Stimulated activated CD4-positive, alpha-beta T cell treated with anti-CD3 and anti-CD28 coated beads, Interleukin-2, amount 100 ng/mL, for 24 hours (primary cell): Measurements from ENCODE around the gene COL4A6.

Experiments used
- DNase-seq, 2 donors: peaks; one replicate each; pipeline ENCODE4 v3.0.0-alpha.2; 2020

The COL4A6 gene

DNA sequence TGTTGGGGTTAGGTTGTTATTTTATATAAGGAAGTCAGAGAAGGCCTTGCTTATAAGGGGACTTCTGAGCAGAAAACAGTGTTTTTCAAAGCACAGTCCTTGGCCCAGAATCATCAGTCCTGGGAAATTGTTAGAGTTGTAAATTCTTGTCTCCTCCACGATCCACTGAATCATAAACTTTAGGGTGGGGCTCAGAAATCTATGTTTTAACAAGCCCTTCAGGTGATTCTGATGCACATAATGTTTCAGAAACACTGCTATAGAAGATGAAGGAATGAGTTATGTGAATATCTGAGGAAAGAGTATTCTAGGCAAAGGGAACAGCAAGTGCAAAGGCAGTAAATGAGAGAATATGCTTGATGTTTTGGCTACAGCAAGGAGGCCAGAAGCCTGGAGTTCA is 121.8 kb downstream of the COL4A6 start:
- DNase-seq: no peak

DNA sequence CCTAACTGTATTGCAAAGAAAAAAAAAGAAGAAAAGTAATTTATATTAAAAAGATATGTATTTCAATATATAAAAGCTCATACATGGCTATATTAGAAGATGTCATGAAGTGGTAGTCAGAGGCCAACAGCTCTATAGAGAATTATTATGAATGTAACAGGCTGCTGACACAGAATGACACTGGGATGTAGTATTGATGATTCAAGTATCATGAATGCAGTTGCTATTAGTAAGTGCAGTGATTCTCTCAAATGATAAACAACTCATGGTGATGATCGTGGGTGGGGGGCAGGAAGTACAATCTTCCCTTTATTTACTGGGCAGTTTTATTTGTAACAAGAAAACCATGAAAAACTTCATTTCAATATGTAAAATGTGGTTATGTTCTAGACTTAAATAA is 124.6 kb downstream of the COL4A6 start:
- DNase-seq: no peak

DNA sequence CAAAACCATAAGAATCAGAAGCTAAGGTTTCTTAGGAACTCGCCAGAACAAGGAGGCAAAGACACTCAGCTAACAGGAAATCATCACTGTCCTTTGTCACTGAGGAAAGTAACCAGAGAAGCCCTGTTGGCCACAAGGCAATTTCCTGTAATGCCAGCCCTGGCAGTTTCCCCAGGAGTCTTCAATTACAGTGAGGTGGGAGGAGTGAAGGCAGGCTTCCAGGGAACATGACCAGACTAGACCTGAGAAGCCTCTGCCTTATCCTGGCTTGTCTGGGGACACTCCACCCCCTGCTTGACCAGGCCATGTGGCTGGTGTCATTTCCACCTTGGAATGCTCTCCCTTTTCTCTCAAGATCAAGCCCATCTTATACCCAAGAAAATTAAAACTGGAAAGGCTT is 125.3 kb downstream of the COL4A6 start:
- DNase-seq: no peak

DNA sequence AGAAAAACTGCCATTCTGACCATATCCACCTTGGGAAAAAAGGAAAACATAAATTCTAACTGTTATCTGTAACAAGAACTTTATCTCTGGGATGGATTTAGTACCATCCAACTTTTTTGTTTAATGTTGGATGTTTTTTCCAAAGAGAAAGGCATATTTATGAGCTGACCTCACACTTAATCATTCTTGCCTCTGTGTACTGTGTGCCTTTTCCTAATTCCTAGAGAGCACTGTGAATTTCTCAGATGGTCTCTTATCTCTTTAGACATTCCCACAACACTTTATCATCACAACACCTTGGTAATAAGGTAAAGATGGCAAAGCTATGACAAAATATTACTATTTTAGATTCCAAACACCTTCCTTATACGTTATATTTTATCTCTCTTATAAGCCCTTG is 126.2 kb downstream of the COL4A6 start:
- no peak for DNase-seq

DNA sequence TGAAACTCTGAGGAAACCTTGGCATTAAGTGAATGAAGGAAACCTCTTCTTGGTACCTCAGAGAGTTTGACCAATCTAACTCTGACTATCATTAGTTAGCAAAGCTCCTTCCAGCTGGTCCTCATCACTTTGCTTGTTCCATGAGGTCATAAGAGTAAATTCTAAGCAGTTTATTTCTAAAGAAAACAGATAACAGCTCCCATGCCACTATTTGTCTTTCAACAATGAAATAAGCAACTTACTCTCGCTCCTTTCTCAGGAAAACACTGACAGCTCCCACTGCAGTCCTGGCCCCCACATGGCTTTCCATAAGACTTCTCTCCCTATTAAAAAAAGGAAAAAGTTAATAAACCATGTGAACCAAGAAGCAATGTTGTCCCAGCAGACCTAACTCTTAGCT is 127.7 kb downstream of the COL4A6 start:
- no peak for DNase-seq

DNA sequence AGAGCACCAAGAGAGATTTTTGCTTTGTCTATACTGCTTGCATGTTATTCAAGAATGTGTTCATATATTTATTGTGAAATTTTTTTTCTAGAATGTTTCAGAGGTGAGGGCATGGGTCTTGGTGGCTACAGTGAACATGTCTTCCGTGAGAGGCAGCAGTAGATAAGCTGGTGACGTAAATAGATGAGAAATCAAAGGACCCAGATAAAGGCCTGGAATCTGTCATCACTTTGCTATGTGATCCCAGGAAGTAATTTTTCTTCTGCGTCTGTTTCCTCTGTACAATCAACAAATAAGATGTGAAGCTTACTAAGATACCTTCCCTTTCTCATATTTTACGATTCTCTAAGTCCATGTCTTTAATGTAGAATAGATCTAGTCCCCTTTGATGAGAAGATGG is 129.1 kb downstream of the COL4A6 start:
- DNase-seq: no peak

DNA sequence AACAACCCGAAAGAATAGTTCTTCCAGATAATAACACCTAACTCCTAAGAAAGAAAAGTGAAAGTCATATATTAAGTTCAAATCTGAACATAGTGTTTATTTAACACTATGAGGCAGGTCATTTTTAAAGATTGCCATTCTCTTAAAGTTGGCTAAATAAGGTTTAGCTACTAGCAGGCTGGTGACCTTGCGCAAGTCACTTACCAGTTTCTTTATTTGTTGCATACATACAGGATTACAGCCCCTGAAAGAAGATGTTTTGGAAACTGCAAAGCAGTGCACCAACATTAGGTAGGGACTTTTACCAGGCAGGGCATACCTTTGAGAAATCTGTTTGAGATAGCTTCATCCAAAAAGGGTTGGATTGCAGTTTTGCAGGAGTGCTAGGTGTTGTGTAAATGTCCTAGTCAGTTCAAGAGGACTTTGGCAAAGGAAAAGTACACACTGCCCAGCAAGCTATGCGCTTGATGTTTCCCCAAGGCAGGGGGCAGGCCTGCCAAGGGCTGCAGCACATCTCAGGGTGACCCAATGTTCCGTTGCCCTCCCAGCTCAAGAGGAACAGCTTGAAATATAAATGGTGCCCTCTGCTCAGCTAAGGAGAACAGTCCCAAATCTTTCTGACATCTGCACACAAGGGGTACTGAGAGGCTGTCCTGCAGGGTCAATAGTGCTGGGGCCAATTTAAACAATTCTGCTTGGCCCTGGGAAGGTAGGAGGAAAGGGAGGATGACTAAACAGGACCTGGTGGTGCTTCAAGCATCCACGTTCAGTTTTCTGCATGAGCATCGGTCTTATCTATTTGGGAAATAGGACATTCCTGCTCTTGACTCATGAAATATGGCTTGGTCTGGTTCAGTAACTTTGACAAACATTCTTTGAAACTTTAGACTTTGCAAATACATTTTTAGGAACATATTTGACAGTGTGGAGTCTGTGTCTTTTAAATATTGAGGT is 130.8 kb downstream of the COL4A6 start:
- DNase-seq: no peak

DNA sequence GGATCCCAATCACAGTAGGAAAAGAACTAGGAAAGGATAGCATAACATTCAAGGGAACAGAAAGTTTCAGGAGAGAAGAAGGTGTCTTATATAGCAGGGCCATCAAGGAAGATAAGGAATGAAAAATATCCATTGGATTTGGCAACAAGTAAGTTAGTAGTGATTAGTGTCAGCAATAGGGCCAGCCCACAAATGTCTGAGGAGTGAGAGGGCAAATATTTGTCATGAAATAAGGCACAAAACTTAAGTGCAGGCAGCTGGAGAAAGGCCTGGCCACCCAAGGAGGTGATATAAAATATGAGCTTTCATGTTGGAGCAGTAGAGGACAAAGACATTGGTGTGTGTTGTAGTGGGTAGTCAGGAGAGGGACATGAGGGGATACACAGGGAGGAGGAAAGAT is 132.1 kb downstream of the COL4A6 start:
- DNase-seq: no peak

DNA sequence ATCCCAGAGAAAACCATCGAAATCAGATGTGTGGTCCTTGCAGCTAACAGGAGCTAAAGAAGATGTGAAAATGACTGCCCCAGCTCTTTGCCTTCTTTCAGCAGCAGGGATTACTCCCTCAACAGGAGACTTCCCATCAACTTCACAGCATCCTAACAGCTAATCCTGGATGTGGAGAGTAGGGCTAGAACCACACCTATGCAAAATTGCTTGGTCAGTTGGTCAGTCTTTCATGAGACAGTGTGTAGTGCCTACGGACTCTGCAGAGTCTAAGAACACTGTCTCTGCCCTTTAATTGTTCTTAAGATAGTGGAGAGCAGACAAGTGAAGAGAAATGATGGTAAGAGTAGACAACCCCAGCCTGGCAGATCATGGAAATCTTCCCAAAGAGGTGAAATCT is 133.5 kb downstream of the COL4A6 start:
- DNase-seq: no peak

DNA sequence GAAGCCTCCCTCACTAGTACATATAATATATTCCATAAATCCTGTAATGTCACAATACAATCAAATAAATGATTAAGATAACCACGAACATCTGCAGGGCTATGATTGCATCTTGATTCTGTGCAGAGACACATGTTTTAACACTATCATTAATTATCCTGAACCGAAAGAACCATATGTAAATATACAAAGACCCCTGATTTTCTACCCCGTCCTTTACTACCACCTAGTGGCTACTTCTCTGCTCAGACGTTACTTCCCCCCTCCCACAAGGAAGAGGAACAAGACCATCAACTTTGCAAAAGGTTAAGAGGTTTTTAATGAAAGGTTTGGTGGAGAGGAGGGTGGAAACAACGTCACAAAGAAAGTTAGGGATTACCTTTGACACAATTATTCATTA is 134.0 kb downstream of the COL4A6 start:
- no peak for DNase-seq

DNA sequence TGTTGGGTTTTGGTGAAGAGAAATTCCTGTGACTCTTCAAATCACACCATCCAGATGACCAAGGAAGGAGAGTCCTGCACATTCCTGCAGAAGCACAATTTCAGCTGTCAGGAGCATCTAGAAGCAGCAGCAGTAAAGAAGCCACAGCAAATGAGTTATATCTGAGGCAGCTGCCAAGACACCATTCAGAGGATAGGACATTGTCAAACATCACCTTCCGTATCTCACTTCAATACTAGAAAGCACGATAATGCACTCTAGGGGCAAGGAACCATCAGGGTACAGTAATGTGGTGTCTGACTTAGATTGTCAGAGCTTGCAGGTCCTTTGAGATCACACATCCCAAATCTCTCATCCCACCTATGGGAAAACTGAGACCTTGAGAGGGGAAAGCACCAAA is 134.5 kb downstream of the COL4A6 start:
- no peak for DNase-seq

DNA sequence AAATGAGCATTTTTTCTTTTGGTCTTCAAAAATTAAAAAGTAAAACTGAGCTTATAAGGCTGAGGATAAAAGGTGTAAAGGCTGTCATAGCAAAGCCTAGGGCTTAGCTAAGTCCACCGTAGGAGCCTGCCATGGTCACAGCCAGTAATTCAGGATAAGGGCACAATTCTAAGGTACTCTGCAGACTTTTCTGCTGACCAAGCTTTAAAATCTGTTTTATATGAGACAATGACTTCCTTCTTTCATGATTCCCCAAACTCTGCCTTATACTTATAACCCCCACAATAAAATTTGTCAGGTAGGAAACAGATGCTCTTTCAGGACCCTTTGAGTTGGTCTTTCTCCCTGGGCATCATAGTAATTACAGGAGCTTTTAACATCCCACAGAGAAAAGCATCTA is 138.5 kb downstream of the COL4A6 start:
- no peak for DNase-seq

DNA sequence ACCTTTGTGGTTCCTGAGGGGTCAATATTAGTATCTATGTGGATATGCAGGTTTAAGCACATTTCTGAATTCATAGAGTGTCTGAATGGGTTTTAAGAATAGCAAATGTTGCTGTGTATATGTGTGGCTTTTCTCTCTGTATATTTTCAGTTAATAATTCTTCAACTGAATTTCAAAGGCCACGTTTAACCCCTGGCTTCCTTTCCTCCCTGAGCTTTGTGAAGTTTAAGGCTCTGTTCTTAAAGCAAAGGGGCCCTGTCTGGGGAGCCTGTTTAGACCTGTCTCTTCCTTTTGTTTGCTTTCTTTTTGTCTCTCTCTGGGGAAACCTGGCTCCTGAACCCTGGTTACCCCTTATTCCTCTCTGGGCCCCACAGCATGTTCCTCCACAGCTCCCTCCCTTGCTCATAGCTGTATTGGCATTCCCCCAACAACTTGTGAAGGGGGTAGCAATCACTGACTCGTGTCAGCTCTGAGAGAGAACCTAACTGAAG is 139.1 kb downstream of the COL4A6 start:
- DNase-seq: no peak

DNA sequence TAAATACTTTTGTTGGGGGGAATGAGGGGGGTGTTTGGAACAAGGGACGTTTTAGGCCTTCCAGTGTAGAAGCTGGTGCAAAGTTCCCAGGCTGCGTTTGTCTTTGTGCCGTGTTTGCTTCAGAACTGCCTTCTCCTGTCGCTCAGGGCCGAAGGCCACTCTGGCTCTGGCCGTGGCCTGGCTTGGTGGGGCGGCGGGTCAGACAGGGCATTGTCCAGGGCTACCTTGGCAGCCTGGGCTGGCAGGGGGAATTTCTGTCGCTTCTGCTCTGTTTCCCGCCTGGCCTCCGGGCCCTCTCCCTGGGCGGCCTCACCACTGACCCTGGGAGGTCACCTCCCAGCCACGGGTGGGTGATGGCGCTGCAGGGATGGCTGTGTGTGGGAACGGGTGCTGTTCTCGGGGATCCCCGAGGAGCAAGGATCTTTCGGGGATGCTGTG is 140.0 kb downstream of the COL4A6 start:
- no peak for DNase-seq

DNA sequence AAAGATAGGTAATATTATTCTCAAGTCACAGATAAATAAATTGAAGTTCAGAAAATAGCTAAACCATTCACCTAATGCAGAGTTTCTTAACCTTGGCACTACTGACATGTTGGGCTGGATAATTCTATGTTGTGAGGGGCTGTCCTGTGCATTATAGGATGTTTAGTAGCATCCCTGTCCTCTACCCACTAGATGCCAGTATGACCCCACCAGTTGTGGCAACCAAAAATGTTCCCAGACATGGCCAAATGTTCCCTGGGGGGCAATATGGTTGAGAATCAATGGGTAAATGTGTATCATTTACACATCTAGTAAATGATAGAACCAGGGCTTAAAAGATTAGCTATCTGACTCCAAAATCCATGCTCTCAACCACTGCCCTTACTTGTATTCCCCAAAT is 140.9 kb downstream of the COL4A6 start:
- DNase-seq: no peak

DNA sequence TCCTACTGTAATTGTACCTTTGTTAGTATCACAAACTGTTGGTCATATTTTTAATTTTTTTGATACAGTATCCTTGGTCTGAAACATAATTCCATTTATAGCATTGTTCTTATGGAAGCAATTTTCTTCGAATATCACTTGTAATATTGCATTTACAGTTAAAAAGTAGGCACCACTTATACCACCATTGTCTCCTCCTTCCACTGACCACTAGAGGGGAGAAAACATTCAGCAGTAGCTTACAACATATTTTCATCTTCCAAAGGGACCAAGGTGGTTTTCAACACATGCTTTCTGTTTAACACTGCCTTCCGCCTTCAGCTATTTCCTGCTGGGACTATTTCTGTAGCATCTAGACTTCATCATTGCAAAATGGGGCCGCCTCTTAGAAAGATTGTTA is 146.2 kb downstream of the COL4A6 start:
- no peak for DNase-seq

DNA sequence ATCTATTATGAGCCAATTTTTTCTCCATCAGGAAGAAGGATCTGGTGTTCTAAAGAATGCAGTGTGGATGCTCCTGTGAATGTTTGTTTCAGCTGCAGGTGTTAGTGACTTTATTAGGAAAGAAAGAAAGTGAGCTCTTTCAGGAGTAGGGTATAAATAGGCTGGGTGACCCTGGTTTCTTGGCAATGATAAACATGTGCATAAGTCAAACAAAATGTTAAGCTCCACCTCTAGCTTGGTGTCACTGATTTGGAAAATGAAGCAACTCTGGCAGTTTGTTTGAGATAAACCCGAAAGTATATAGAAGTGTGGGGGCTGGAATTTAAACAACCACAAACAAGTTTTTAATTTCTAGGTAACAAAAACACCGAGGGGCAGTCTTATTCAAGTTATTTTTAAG is 152.3 kb downstream of the COL4A6 start:
- DNase-seq: no peak

DNA sequence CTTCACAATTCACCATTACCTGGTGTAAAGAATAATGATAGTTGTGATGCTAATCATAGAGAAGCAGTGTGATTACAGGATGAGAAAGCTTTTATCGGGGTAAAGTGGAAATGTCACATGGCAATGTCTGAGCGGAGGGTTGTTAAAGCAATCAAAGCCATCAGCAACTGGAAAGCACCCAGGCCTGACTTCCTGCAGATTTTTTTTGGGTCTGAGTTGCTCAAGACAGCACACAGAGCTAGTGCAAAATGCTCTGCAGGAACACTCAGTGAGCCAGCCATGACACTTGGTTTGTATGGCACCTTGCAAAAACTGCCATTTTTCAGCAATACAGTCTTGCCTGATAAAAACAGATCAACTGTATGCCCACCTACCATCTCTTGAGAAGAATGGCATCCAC is 152.9 kb downstream of the COL4A6 start:
- no peak for DNase-seq

DNA sequence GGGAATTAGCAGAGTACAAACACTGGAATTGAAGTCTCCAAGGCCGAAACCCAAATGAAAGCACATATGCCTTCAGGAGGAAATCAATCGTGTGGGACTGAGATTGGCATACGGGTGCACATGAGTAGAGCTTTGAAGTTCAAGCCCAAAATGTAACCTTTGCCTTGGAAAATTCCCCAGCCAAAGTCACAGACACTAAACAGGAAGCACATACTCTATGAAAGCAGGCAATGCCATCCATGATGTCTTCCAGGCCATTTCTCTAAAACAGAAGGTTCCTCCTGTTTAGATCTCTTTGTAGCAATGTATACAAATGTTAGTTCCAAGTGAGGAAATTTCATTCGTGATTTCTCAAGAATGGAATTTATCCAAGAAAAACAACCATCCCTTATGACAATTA is 162.5 kb downstream of the COL4A6 start:
- DNase-seq: no peak

DNA sequence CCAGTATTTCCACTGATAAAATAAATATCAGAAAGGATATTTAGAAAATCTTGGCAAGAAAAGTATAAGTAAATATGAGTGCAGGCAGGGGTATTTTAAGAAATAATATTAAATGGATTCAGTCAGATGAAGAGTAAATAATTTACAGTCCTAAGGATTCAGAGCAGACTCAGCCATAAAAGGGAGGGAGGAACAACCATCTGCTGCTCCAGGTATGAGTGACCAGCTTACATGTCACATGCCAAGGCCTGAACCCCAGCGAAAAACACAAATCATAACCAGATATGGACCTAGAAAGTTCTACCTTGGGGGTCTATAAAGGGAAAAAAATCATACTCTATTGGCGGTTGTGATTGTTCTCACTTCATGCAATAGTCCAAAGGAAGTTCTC is 166.8 kb downstream of the COL4A6 start:
- DNase-seq: no peak

DNA sequence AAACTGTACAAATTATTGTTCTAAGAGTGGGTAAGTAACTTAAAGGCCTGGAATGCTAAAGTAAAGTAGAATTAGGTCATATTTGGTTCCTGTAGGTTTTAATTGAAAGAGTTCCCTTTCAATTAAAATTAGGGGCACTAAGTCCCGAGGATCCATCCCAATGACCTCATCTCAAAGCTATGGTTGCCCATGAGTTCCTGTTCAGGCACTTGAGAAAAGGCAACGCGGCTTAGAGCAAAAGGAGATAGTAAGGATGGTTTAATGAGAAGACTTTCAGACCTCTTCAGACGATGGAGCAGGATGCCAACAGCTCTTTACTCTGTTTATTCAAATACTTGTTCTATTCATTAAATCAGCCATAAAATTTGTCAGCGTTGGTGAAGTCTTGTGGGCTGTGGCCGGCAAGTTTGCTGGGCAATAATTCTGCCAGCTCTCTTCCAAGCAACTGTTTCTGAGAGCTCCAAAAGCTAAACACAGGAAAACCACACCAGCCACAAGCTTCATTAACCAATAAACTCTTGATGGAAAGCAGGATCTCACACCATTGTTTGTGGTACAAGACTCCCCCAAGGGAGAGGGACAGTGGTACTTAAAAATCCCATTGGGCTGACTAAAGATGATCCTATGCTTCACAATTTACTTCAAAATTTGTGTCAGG is 167.4 kb downstream of the COL4A6 start:
- no peak for DNase-seq

DNA sequence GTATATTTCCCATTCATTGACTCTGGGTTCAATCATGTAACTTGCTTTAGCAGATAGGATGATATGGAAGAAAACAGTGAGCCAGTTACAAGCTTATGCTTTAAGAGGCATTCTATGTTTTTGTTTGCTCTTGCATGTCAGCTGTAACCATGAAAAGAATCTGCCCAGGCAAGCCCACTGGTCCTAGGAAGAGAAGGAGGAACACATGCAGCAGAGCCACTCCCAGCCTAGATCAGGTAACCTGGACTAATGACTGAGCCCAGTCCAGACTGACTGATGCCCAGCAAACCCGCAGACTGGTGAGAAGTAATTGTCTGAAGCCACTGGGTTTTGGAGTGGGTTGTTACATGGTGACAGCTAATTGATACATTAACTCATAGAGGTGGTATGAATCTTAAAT is 167.9 kb downstream of the COL4A6 start:
- no peak for DNase-seq

DNA sequence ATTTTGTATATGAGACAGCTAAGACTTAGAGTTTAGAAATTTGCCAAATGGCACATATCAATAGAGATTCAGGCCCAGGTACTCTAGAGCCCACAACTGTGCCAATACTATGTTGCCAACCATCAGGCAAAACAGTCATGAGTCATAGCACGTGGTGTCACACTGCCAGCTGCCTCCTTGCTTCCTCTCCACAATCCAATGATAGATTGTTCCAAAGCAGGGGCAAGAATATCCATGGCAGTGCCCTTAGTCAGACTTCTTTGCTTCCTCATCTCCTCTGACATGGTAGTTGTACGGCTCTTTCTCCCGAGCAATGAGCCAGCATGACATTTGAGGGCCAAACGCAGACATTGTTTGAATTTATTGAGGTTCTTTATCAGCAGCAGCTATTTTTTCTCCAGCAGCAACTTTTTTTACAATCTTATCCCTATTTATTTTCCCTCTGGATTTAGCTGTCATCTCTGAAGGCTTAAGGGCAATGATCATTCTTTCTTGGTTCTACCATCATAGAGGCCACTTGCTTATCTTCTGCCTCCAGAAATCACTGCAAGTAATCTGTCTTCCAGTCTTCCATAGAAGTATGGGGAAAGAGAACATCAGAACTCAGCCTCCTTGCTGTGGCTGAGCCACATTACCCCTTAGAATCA is 169.7 kb downstream of the COL4A6 start:
- DNase-seq: no peak

DNA sequence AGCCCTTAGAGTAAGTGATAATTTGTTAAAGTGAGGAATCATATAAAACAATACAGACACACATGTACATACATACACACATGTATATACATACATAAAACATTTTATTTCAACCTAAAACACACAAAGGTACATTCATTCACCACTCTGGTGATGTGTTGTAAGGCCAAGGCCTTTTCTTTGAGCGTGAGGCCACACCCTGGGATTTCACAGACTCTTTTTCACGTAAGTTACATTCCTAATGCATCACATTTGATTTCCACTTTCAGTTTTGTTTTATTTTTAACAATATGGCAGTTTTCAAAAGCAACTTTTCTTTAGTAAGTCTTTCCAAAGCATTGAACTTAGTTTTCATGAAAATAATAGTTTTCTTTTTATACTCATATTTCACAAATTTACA is 170.7 kb downstream of the COL4A6 start:
- DNase-seq: no peak
